CD14-positive monocyte (primary cell): ENCODE data around the gene SEMA4G. TPM values are rescaled to one million over a fixed set of nuclear protein-coding genes. Genes with fewer than 3 reads are reported as not detected.
"Not testable (repeated sequence)": the region's sequence is repeated elsewhere in the genome, so short reads cannot be mapped to it uniquely, and the experiment has no call there.

Experiments used
- DNase-seq, 3 donors: peaks; one replicate each; pipeline ENCODE4 v3.0.0-alpha.2; 2011 to 2022
- H2AFZ ChIP-seq: 2 replicates; pipeline ENCODE4 v1.6.0; 2012; ENCODE audit warnings: mild to moderate bottlenecking, low read depth, low read length, inconsistent platforms; ENCODE audit not compliant: insufficient read depth, poor library complexity, severe bottlenecking
- H3K27ac ChIP-seq, 2 donors: 1 replicate in 1 of 2; 2 replicates in 1 of 2; pipeline ENCODE4 v1.5.1; 2012 to 2013; ENCODE audit warnings: low read length in 2 of 2, control low read depth in 1 of 2, inconsistent platforms in 1 of 2, low read depth in 1 of 2, mild to moderate bottlenecking in 1 of 2
- H3K27me3 ChIP-seq, 2 donors: one replicate each; pipeline versions ENCODE4 v1.6.0 to v1.6.1; 2011 to 2013; ENCODE audit warnings: low read length in 2 of 2; ENCODE audit not compliant: control insufficient read depth in 2 of 2, insufficient read depth in 2 of 2
- H3K36me3 ChIP-seq, 2 donors: replicated peaks in 1 of 2; 1 replicate in 1 of 2; 2 replicates in 1 of 2; pipeline versions ENCODE4 v1.5.1 to v1.6.1; 2012 to 2013; ENCODE audit warnings: low read length in 2 of 2, control low read depth in 1 of 2, inconsistent platforms in 1 of 2, mild to moderate bottlenecking in 1 of 2; ENCODE audit not compliant: insufficient read depth in 2 of 2, control insufficient read depth in 1 of 2
- H3K4me1 ChIP-seq, 2 donors: 1 replicate in 1 of 2; 2 replicates in 1 of 2; pipeline versions ENCODE4 v1.5.1 to v1.6.1; 2012 to 2013; ENCODE audit warnings: low read length in 2 of 2, control low read depth in 1 of 2, inconsistent platforms in 1 of 2, mild to moderate bottlenecking in 1 of 2, moderate library complexity in 1 of 2; ENCODE audit not compliant: insufficient read depth in 2 of 2, control insufficient read depth in 1 of 2
- H3K4me2 ChIP-seq: replicated peaks from 2 replicates; pipeline ENCODE3; 2012; ENCODE audit warnings: low read length, moderate library complexity, mild to moderate bottlenecking; ENCODE audit not compliant: poor library complexity, severe bottlenecking; ENCODE audit errors: extremely low read depth
- H3K4me3 ChIP-seq, 3 experiments: fragments of 200-600 bp in 1 of 3; sonication (generic) in 1 of 3; replicated peaks in 1 of 3; 1 replicate in 2 of 3; 2 replicates in 1 of 3; pipeline ENCODE4 v1.5.1; 2011 to 2013; ENCODE audit warnings: low read length in 3 of 3, mild to moderate bottlenecking in 3 of 3, control low read depth in 2 of 3, low read depth in 2 of 3, inconsistent platforms in 1 of 3, moderate library complexity in 1 of 3
- H3K79me2 ChIP-seq: 2 replicates; pipeline ENCODE4 v1.6.0; 2012; ENCODE audit warnings: mild to moderate bottlenecking, control low read depth, inconsistent platforms, low read length, moderate library complexity; ENCODE audit not compliant: insufficient read depth
- H3K9ac ChIP-seq: 2 replicates; pipeline ENCODE4 v1.6.0; 2017; ENCODE audit warnings: low read length, mild to moderate bottlenecking; ENCODE audit not compliant: insufficient read depth, poor library complexity, severe bottlenecking
- H3K9me3 ChIP-seq, 2 donors: replicated peaks in 1 of 2; 1 replicate in 1 of 2; 2 replicates in 1 of 2; pipeline versions ENCODE4 v1.5.1 to v1.6.1; 2012 to 2013; ENCODE audit warnings: low read length in 2 of 2, control low read depth in 1 of 2; ENCODE audit not compliant: control insufficient read depth in 1 of 2, insufficient read depth in 1 of 2
- H4K20me1 ChIP-seq: 2 replicates; pipeline ENCODE4 v1.6.0; 2012; ENCODE audit warnings: mild to moderate bottlenecking, low read length, control low read depth, moderate library complexity; ENCODE audit not compliant: insufficient read depth
- H3K27ac Mint-ChIP-seq, 7 donors: one replicate each; pipeline ENCODE4 v1.8.0; 2020; ENCODE audit warnings: mild to moderate bottlenecking in 7 of 7, mixed read lengths in 7 of 7, moderate library complexity in 6 of 7, inconsistent platforms in 2 of 7
- H3K27me3 Mint-ChIP-seq, 3 donors: one replicate each; pipeline ENCODE4 v1.8.0; 2021 to 2022; ENCODE audit warnings: low read depth in 3 of 3, mild to moderate bottlenecking in 3 of 3, mixed read lengths in 3 of 3, moderate library complexity in 3 of 3, inconsistent platforms in 1 of 3
- H3K36me3 Mint-ChIP-seq, 2 donors: one replicate each; pipeline ENCODE4 v1.8.0; 2020; ENCODE audit warnings: mixed read lengths in 2 of 2, inconsistent platforms in 1 of 2, mild to moderate bottlenecking in 1 of 2
- H3K4me1 Mint-ChIP-seq: one replicate; pipeline ENCODE4 v1.8.0; 2020; ENCODE audit warnings: mild to moderate bottlenecking, mixed read lengths
- H3K4me3 Mint-ChIP-seq, 2 donors: one replicate each; pipeline ENCODE4 v1.8.0; 2020; ENCODE audit warnings: mild to moderate bottlenecking in 2 of 2, mixed read lengths in 2 of 2, moderate library complexity in 1 of 2
- H3K9me3 Mint-ChIP-seq, 7 donors: one replicate each; pipeline ENCODE4 v1.8.0; 2020 to 2022; ENCODE audit warnings: mixed read lengths in 7 of 7, mild to moderate bottlenecking in 6 of 7, moderate library complexity in 6 of 7, inconsistent platforms in 2 of 7
- WGBS: methylation state at CpG from one replicate; pipeline ENCODE4 v1.1.5; 2013; ENCODE audit warnings: missing lambda C conversion rate; ENCODE audit not compliant: insufficient coverage; 5-methylcytosine and 5-hydroxymethylcytosine counted together
- intact Hi-C, 2 donors: fragments of 100-400 bp; cut with micrococcal nuclease; formaldehyde crosslinking; loops; one replicate each; pipeline versions ENCODE4 v1.15.0 to v1.15.1; 2023
- polyA plus RNA-seq, 3 donors: library from polyadenylated mRNA; depleted of rRNA in 1 of 3; unstranded in 2 of 3; stranded (reverse) in 1 of 3; fragments of 300-500 nt in 2 of 3; fragments of >200 nt in 1 of 3; fragmentation: Illumina TruSeq in 2 of 3; gene quantifications; 1 replicate in 2 of 3; 2 replicates in 1 of 3; pipeline ENCODE4 v1.2.3, GENCODE V29; 2012 to 2021
- TF ChIP-seq, protein P1 (sequence below): fragments of 200-600 bp; IDR thresholded peaks from one replicate; pipeline ENCODE4 v1.8.0; 2022; ENCODE audit warnings: antibody characterized with exemption, mild to moderate bottlenecking

The SEMA4G gene
- polyA plus RNA-seq, 3 donors = 0.24 TPM; not detected in 2

GRCh38 chr10:100972115-100972903 lies 3.0 kb downstream of the SEMA4G start:
- Mint-ChIP-seq H3K4me1 (peaks cover 13% of the 10 kb centered on the region), H3K4me3 (peak overlapping the region in 1 of 2 donors; percentile 20), H3K27me3 (peaks cover 16 to 26% (median 22%) of the 10 kb centered on the region in 3 donors), H3K27ac (no peak overlapping the region), H3K36me3 (peaks cover 0 to 5% of the 10 kb centered on the region in 2 donors), H3K9me3 (peaks cover 0 to 3% (median 0%) of the 10 kb centered on the region in 7 donors)
- Histone ChIP-seq H3K27ac (no peak overlapping the region), H3K4me1 (peaks cover 11 to 13% of the 10 kb centered on the region in 2 donors), H3K9ac (no peak overlapping the region), H3K4me3 (no peak overlapping the region), H3K9me3 (no peaks in the 10 kb centered on the region), H4K20me1 (no peaks in the 10 kb centered on the region), H3K79me2 (no peaks in the 10 kb centered on the region), H2AFZ (no peak overlapping the region), H3K27me3 (peaks cover 7 to 13% of the 10 kb centered on the region in 2 donors), H3K4me2 (no peak overlapping the region), H3K36me3 (no peaks in the 10 kb centered on the region)
- intact Hi-C loops = no loop called here
- TF ChIP-seq, protein P1, sequence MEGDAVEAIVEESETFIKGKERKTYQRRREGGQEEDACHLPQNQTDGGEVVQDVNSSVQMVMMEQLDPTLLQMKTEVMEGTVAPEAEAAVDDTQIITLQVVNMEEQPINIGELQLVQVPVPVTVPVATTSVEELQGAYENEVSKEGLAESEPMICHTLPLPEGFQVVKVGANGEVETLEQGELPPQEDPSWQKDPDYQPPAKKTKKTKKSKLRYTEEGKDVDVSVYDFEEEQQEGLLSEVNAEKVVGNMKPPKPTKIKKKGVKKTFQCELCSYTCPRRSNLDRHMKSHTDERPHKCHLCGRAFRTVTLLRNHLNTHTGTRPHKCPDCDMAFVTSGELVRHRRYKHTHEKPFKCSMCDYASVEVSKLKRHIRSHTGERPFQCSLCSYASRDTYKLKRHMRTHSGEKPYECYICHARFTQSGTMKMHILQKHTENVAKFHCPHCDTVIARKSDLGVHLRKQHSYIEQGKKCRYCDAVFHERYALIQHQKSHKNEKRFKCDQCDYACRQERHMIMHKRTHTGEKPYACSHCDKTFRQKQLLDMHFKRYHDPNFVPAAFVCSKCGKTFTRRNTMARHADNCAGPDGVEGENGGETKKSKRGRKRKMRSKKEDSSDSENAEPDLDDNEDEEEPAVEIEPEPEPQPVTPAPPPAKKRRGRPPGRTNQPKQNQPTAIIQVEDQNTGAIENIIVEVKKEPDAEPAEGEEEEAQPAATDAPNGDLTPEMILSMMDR = no peak
- DNase-seq = no peak
- 92% methylated on average over 13 of the region's 13 CpGs for WGBS

GRCh38 chr10:100972904-100973535 lies 3.7 kb downstream of the SEMA4G start:
- Histone ChIP-seq H3K79me2 (no peaks in the 10 kb centered on the region), H3K9me3 (no peaks in the 10 kb centered on the region), H3K36me3 (no peaks in the 10 kb centered on the region), H3K27me3 (peaks cover 7 to 13% of the 10 kb centered on the region in 2 donors), H3K4me2 (no peak overlapping the region), H3K4me1 (peaks cover 11 to 13% of the 10 kb centered on the region in 2 donors), H3K4me3 (no peak overlapping the region), H2AFZ (no peak overlapping the region), H3K9ac (no peak overlapping the region), H3K27ac (no peak overlapping the region), H4K20me1 (no peaks in the 10 kb centered on the region)
- Mint-ChIP-seq H3K27me3 (peaks cover 16 to 26% (median 22%) of the 10 kb centered on the region in 3 donors), H3K27ac (peak overlapping the region in 1 of 7 donors; percentile 7), H3K9me3 (peaks cover 0 to 3% (median 0%) of the 10 kb centered on the region in 7 donors), H3K4me1 (peaks cover 13% of the 10 kb centered on the region), H3K4me3 (peak overlapping the region in 1 of 2 donors; percentile 20), H3K36me3 (peaks cover 0 to 3% of the 10 kb centered on the region in 2 donors)
- TF ChIP-seq, protein P1 = no peak
- 100% methylated on average over 4 of the region's 6 CpGs for WGBS
- no peak for DNase-seq
- intact Hi-C loops = no loop called here

DNA sequence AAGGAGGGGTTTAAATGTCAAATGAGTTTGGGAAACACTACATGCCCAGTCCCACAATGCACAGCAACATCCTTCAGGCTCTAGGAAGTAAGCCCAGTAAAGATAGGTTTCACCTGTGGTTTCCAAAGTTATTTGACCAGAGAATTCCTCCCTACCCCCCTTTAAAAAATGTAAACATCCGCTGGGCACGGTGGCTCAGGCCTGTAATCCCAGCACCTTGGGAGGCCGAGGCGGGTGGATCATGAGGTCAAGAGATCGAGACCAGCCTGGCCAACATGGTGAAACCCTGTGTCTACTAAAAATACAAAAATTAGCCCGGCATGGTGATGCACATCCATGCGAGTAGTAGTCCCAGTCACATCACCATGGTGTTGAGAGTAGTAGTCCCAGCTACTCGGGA lies 6.1 kb downstream of the SEMA4G start:
- H4K20me1 ChIP-seq, H3K4me1 Mint-ChIP-seq, H3K79me2 ChIP-seq, H3K27ac ChIP-seq, H3K4me1 ChIP-seq, H3K4me2 ChIP-seq, H3K27ac Mint-ChIP-seq, DNase-seq, H2AFZ ChIP-seq, H3K27me3 Mint-ChIP-seq, H3K9ac ChIP-seq, H3K9me3 Mint-ChIP-seq, H3K4me3 Mint-ChIP-seq, intact Hi-C loops, H3K4me3 ChIP-seq, H3K27me3 ChIP-seq, H3K36me3 ChIP-seq, H3K9me3 ChIP-seq: not testable (repeated sequence)
- WGBS = 93% methylated on average over 7 of the region's 8 CpGs
- peaks cover 7 to 11% of the 10 kb centered on the region in 2 donors for H3K36me3 Mint-ChIP-seq
